Osteocyte (in vitro differentiated cells): Measurements from ENCODE around the gene KLHDC3. TPM values are rescaled to one million over a fixed set of nuclear protein-coding genes. Genes with fewer than 3 reads are reported as not detected.
A peak's percentile ranks its signal among the peaks of the same experiment; 100 is the strongest.

ENCODE experiments used
- DNase-seq: peaks from one replicate; pipeline ENCODE4 v3.0.0; 2021; ENCODE audit warnings: mixed read lengths; ENCODE audit not compliant: unreplicated experiment; ENCODE audit errors: extremely low spot score
- H3K27ac Mint-ChIP-seq: one replicate; pipeline ENCODE4 v1.8.0; 2021; ENCODE audit warnings: mild to moderate bottlenecking, mixed read lengths; ENCODE audit not compliant: unreplicated experiment
- H3K27me3 Mint-ChIP-seq: one replicate; pipeline ENCODE4 v1.8.0; 2021; ENCODE audit warnings: mixed read lengths; ENCODE audit not compliant: unreplicated experiment
- H3K36me3 Mint-ChIP-seq: one replicate; pipeline ENCODE4 v1.8.0; 2021; ENCODE audit warnings: mixed read lengths; ENCODE audit not compliant: unreplicated experiment
- H3K4me1 Mint-ChIP-seq: one replicate; pipeline ENCODE4 v1.8.0; 2021; ENCODE audit warnings: mixed read lengths; ENCODE audit not compliant: unreplicated experiment
- H3K4me3 Mint-ChIP-seq: one replicate; pipeline ENCODE4 v1.8.0; 2021; ENCODE audit warnings: mild to moderate bottlenecking, moderate library complexity, mixed read lengths; ENCODE audit not compliant: unreplicated experiment
- H3K9me3 Mint-ChIP-seq: one replicate; pipeline ENCODE4 v1.8.0; 2021; ENCODE audit warnings: mixed read lengths; ENCODE audit not compliant: unreplicated experiment
- CTCF ChIP-seq: fragments of 200-600 bp; sonication (generic); IDR thresholded peaks from 2 replicates; pipeline ENCODE4 v1.5.0; 2021; ENCODE audit warnings: antibody characterized with exemption, mild to moderate bottlenecking, moderate library complexity
- total RNA-seq: library from RNA; stranded (reverse); gene quantifications from 2 replicates; pipeline ENCODE4 v1.2.1, GENCODE V29; 2021

KLHDC3 gene
- total RNA-seq, 1 donor from 2014 or later = 112 TPM

- no peak for DNase-seq
- no peak for TF ChIP-seq CTCF
- Mint-ChIP-seq H3K9me3 (no peaks in the 10 kb centered on the region), H3K4me3 (no peak overlapping the region), H3K4me1 (peaks cover 31% of the 10 kb centered on the region), H3K36me3 (peaks cover 29% of the 10 kb centered on the region), H3K27me3 (no peaks in the 10 kb centered on the region), H3K27ac (no peak overlapping the region)
Observed at GRCh38 chr6:43061861-43062260, 47.8 kb downstream of the KLHDC3 start.

- no peak for DNase-seq
- Mint-ChIP-seq H3K27ac (no peak overlapping the region), H3K4me1 (peaks cover 31% of the 10 kb centered on the region), H3K9me3 (no peaks in the 10 kb centered on the region), H3K36me3 (peaks cover 29% of the 10 kb centered on the region), H3K4me3 (no peak overlapping the region), H3K27me3 (no peaks in the 10 kb centered on the region)
- TF ChIP-seq CTCF = no peak
Observed at GRCh38 chr6:43062818-43063217, 48.8 kb downstream of the KLHDC3 start.

GRCh38 chr6:43070028-43070632 lies 56.1 kb downstream of the KLHDC3 start:
- no peak for DNase-seq
- Mint-ChIP-seq H3K27ac (no peak overlapping the region), H3K4me3 (no peak overlapping the region), H3K4me1 (peaks cover 11% of the 10 kb centered on the region), H3K27me3 (no peaks in the 10 kb centered on the region), H3K9me3 (no peaks in the 10 kb centered on the region), H3K36me3 (peaks cover 32% of the 10 kb centered on the region)
- TF ChIP-seq CTCF = peak; percentile 69

Other genes with a start within 250 kb of the KLHDC3 start
- gene BICRAL, start 232.2 kb upstream of the KLHDC3 start, total RNA-seq = 12.0 and 12.7 TPM in 2 replicates
- gene RPL7L1, start 134.6 kb upstream of the KLHDC3 start, total RNA-seq = 77.4 and 80.5 TPM in 2 replicates
- not detected in 2 replicates for gene PTCRA, start 98.2 kb upstream of the KLHDC3 start, total RNA-seq
- gene CNPY3, start 84.8 kb upstream of the KLHDC3 start, total RNA-seq = 69.0 and 73.6 TPM in 2 replicates
- gene GNMT, start 53.5 kb upstream of the KLHDC3 start, total RNA-seq = 0.44 and 0.97 TPM in 2 replicates
- 27.1 and 27.3 TPM in 2 replicates for gene PEX6, start 35.1 kb upstream of the KLHDC3 start, total RNA-seq
- gene PPP2R5D, start 29.7 kb upstream of the KLHDC3 start, total RNA-seq = 44.3 and 46.1 TPM in 2 replicates
- gene MEA1, start 303 bp upstream of the KLHDC3 start, total RNA-seq = 66.2 and 67.8 TPM in 2 replicates
- 58.1 and 66.2 TPM in 2 replicates for gene RRP36, start 7.4 kb downstream of the KLHDC3 start, total RNA-seq
- 59.9 and 62.3 TPM in 2 replicates for gene CUL7, start 39.6 kb downstream of the KLHDC3 start, total RNA-seq
- gene MRPL2, start 45.2 kb downstream of the KLHDC3 start, total RNA-seq = 50.7 and 55.2 TPM in 2 replicates
- 39.0 and 44.5 TPM in 2 replicates for gene KLC4, start 45.4 kb downstream of the KLHDC3 start, total RNA-seq
- 183 and 189 TPM in 2 replicates for gene PTK7, start 62.1 kb downstream of the KLHDC3 start, total RNA-seq
- 29.8 and 32.5 TPM in 2 replicates for gene SRF, start 157.0 kb downstream of the KLHDC3 start, total RNA-seq
- gene CUL9, start 167.9 kb downstream of the KLHDC3 start, total RNA-seq = 39.5 and 41.9 TPM in 2 replicates
- gene DNPH1, start 215.2 kb downstream of the KLHDC3 start, total RNA-seq = 27.2 and 35.6 TPM in 2 replicates
- gene TTBK1, start 229.2 kb downstream of the KLHDC3 start, total RNA-seq = 0.05 and 0.08 TPM in 2 replicates